ENCODE data around the gene FOXD2.

The FOXD2 gene

DNA sequence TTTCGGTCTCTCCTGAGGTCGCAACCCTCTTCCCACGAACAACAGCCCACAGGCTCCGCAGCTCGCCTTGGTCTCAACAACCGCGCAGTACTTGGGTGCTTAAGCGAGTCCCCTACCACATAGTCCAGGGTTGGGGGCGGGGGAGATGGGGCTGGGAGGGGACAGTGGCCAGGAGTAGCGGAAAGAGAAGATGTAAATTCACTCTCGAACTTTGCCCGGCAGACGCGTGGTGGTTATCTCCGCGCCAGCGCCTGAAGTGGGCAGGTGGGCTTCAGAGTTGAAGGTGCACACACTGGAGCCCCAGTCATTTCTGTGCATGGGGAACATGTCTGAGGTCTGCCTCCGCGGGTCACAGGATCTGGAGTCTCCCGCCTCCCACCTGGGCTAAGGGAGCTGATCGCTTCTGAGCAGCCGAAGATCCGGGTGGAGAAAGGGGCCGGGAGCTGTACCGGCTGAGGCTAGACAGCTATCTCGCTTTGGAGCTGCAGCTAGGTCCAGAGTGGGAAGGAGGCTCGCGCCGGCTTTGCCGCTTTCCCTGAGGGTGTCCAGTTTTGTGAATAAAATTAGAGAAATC lies 4.3 kb upstream of the FOXD2 start:
- no peak for TF ChIP-seq YY1 (IDR thresholded peaks at IDR 0.05; ENCODE audit: low read depth)
- TF ChIP-seq TAF1 (IDR thresholded peaks at IDR 0.05; ENCODE audit: low read depth), result no peak
- TF ChIP-seq, protein P1, sequence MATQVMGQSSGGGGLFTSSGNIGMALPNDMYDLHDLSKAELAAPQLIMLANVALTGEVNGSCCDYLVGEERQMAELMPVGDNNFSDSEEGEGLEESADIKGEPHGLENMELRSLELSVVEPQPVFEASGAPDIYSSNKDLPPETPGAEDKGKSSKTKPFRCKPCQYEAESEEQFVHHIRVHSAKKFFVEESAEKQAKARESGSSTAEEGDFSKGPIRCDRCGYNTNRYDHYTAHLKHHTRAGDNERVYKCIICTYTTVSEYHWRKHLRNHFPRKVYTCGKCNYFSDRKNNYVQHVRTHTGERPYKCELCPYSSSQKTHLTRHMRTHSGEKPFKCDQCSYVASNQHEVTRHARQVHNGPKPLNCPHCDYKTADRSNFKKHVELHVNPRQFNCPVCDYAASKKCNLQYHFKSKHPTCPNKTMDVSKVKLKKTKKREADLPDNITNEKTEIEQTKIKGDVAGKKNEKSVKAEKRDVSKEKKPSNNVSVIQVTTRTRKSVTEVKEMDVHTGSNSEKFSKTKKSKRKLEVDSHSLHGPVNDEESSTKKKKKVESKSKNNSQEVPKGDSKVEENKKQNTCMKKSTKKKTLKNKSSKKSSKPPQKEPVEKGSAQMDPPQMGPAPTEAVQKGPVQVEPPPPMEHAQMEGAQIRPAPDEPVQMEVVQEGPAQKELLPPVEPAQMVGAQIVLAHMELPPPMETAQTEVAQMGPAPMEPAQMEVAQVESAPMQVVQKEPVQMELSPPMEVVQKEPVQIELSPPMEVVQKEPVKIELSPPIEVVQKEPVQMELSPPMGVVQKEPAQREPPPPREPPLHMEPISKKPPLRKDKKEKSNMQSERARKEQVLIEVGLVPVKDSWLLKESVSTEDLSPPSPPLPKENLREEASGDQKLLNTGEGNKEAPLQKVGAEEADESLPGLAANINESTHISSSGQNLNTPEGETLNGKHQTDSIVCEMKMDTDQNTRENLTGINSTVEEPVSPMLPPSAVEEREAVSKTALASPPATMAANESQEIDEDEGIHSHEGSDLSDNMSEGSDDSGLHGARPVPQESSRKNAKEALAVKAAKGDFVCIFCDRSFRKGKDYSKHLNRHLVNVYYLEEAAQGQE (IDR thresholded peaks at IDR 0.05; ENCODE audit: low read depth), result no peak
- no peak for TF ChIP-seq CEBPB (IDR thresholded peaks at IDR 0.05)
- no peak for TF ChIP-seq TCF12 (IDR thresholded peaks at IDR 0.05; ENCODE audit: low read depth)
- TF ChIP-seq FOXM1 (IDR thresholded peaks at IDR 0.05; ENCODE audit: borderline replicate concordance, low read depth), result no peak
- no peak for TF ChIP-seq USF1 (IDR thresholded peaks at IDR 0.05)
- no peak for TF ChIP-seq EP300 (IDR thresholded peaks at IDR 0.05; ENCODE audit: borderline replicate concordance)
- no peak for TF ChIP-seq NFIC (IDR thresholded peaks at IDR 0.05)
- no peak for TF ChIP-seq CREB1 (IDR thresholded peaks at IDR 0.05; ENCODE audit: low read depth)
- no peak for TF ChIP-seq MAX (IDR thresholded peaks at IDR 0.05)
- no peak for TF ChIP-seq EGR1 (IDR thresholded peaks at IDR 0.05)
- no peak for TF ChIP-seq RAD21 (IDR thresholded peaks at IDR 0.05; ENCODE audit: low read depth)
- TF ChIP-seq TEAD4 (IDR thresholded peaks at IDR 0.05), result no peak
- TF ChIP-seq ZBTB7A (IDR thresholded peaks at IDR 0.05; ENCODE audit: low read depth), result no peak

DNA sequence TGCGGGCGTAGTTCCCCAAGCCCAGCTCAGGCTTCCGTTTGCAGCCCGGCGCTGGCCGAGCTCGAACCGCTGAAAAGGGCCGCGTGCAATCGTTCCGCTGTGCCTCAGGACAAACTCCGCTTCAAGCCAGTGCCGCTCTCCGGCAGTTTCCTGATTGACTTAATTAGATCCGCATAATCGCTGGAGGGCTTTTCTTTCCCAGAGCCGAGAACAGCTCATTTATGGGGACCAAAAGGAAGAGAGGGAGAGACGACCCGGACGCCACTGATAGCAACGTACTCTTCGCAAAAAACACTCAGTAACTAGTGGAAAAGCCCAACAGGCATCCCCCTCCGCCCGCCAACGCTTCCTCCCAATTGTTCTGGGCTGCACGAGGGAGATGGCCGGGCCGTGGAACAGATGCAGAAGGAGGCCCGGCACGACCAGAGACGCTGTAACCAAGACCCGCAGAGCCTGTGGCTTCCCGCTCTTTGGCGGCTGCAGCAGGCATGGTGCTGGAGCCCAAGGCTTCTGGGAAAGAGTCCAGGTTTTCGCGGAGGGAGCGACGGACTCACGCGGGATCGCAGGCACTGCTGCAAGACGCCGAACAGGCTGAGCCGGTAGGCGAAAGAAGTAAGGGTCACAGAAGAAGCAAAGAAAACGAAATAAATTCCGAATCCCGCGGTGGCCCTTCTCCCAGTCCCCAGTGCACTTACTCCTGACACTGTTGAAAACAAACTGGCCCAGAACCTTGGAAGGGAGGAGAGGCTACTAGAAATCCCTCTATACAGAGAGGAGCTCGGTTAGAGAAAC lies 3.6 kb upstream of the FOXD2 start:
- TF ChIP-seq CEBPB (IDR thresholded peaks at IDR 0.05) (no peak), USF1 (IDR thresholded peaks at IDR 0.05) (no peak), CREB1 (IDR thresholded peaks at IDR 0.05; ENCODE audit: low read depth) (no peak), ZBTB7A (IDR thresholded peaks at IDR 0.05; ENCODE audit: low read depth) (no peak), EP300 (IDR thresholded peaks at IDR 0.05; ENCODE audit: borderline replicate concordance) (no peak), TAF1 (IDR thresholded peaks at IDR 0.05; ENCODE audit: low read depth) (no peak)

- no peak for TF ChIP-seq NFIC (IDR thresholded peaks at IDR 0.05)
- TF ChIP-seq, protein P1 (IDR thresholded peaks at IDR 0.05; ENCODE audit: low read depth), result no peak
- no peak for TF ChIP-seq USF1 (IDR thresholded peaks at IDR 0.05)
- TF ChIP-seq TAF1 (IDR thresholded peaks at IDR 0.05; ENCODE audit: low read depth), result no peak
- no peak for TF ChIP-seq CREB1 (IDR thresholded peaks at IDR 0.05; ENCODE audit: low read depth)
Observed at GRCh38 chr1:47435506-47436303, 2.1 kb upstream of the FOXD2 start.

DNA sequence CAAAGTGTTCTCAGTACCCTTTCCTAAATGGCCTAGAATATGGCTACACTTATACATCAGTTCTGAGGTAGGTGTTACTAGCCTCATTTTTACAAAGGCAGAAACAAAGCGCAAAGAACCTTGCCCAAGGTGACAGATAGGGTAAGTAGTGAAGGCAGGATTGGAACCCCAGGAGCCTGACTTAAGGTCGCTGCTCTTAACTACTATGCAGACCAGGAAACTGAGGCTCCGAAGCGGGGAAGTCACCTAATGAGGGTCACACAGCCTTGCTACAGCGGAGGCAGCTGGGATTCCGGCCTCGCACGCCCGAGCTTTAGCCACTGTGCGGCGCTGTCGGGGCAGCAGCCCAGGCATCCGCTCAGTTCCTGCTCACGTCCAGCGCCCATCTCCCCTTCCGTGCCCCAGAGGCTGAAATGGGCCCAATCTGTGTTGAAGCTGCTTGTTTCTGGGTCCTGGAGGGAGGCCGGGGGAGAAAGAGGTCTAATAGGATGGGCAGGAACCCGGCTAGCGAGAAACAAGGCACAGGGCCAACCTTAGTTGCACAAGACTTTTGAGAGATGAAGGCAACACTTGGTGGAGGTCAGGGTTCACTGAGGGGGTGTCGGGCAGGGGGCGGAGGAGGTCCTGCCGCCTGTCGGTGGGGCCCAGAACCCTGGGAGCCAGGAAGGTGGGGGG lies 1.4 kb upstream of the FOXD2 start:
- TF ChIP-seq FOXM1 (IDR thresholded peaks at IDR 0.05; ENCODE audit: borderline replicate concordance, low read depth) (no peak), TEAD4 (IDR thresholded peaks at IDR 0.05) (no peak; the same call in 1 of the 2 replicates), EGR1 (IDR thresholded peaks at IDR 0.05) (no peak), CREB1 (IDR thresholded peaks at IDR 0.05; ENCODE audit: low read depth) (no peak), EP300 (IDR thresholded peaks at IDR 0.05; ENCODE audit: borderline replicate concordance) (0 out of 2 replicates have a peak, but pooled peaks have one; percentile 13), ZBTB7A (IDR thresholded peaks at IDR 0.05; ENCODE audit: low read depth) (peak; percentile 74; the same call in 1 of the 2 replicates), CEBPB (IDR thresholded peaks at IDR 0.05) (peak; percentile 59), MAX (IDR thresholded peaks at IDR 0.05) (peak; percentile 47; the same call in 1 of the 2 replicates), RAD21 (IDR thresholded peaks at IDR 0.05; ENCODE audit: low read depth) (peak; percentile 69), YY1 (IDR thresholded peaks at IDR 0.05; ENCODE audit: low read depth) (no peak)
- TF ChIP-seq, protein P1 (IDR thresholded peaks at IDR 0.05; ENCODE audit: low read depth), result no peak
